ENCODE data around the gene STXBP6.

Gene STXBP6

GRCh38 chr14:25050269-25051150 is 563 bp upstream of the STXBP6 start:
- DNase-seq: peak; percentile 42

- no peak for DNase-seq
These were observed 817 bp downstream of the STXBP6 start for GRCh38 chr14:25049093-25049567.

- DNase-seq: no peak
These were observed 1.6 kb downstream of the STXBP6 start for GRCh38 chr14:25048170-25049016.

- no peak for DNase-seq
These were observed 3.5 kb downstream of the STXBP6 start for GRCh38 chr14:25046301-25046943.

- no peak for DNase-seq
These were observed 5.7 kb downstream of the STXBP6 start for GRCh38 chr14:25044106-25044698.

GRCh38 chr14:25042362-25043299 is 7.3 kb downstream of the STXBP6 start:
- DNase-seq: no peak

- no peak for DNase-seq
These were observed 8.0 kb downstream of the STXBP6 start for GRCh38 chr14:25041898-25042297.

- no peak for DNase-seq
These were observed 8.5 kb downstream of the STXBP6 start for GRCh38 chr14:25041484-25041883.

- DNase-seq: no peak
These were observed 10.0 kb downstream of the STXBP6 start for GRCh38 chr14:25039933-25040332.

- DNase-seq: no peak
These were observed 11.8 kb downstream of the STXBP6 start for GRCh38 chr14:25038044-25038668.

GRCh38 chr14:25037032-25037431 is 12.9 kb downstream of the STXBP6 start:
- no peak for DNase-seq

- no peak for DNase-seq
These were observed 14.9 kb downstream of the STXBP6 start for GRCh38 chr14:25034803-25035681.

- DNase-seq: no peak
These were observed 16.6 kb downstream of the STXBP6 start for GRCh38 chr14:25033358-25033757.

- no peak for DNase-seq
These were observed 17.7 kb downstream of the STXBP6 start for GRCh38 chr14:25032092-25032784.

- no peak for DNase-seq
These were observed 23.3 kb downstream of the STXBP6 start for GRCh38 chr14:25026476-25027137.

- no peak for DNase-seq
These were observed 30.1 kb downstream of the STXBP6 start for GRCh38 chr14:25019892-25020291.

GRCh38 chr14:25017562-25017961 is 32.4 kb downstream of the STXBP6 start:
- no peak for DNase-seq

GRCh38 chr14:25015761-25016160 is 34.2 kb downstream of the STXBP6 start:
- DNase-seq: no peak

- no peak for DNase-seq
These were observed 35.5 kb downstream of the STXBP6 start for GRCh38 chr14:25014440-25014839.

Measured in inflammatory macrophage treated with lipopolysaccharide for 4 hours (primary cell).